ENCODE measurements around the gene HSD11B1.

HSD11B1 gene

DNA sequence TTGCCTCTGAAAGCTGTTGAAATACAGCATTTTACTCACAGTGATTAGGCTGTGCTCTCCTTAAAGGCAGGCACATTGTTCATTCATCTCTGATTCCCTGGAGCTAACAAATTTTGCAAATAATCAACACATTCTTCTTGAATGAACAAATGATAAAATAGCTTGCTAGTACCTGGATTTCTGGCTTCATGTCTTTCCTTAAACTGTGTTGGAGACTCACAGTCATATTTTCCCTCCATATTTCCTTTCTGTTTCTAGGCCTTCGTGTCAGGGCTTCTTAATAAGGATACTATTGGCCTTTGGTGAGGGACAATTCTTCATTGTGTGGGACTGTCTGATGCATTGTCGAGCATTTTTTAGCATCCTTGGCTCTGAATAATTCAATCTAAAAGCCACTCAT is 9.7 kb downstream of the HSD11B1 start:
- Mint-ChIP-seq H3K36me3 (ENCODE audit: low read depth) (no peaks in the 10 kb centered on the region), H3K27ac (no peak overlapping the region), H3K27me3 (ENCODE audit: low read depth) (no peaks in the 10 kb centered on the region), H3K4me1 (no peaks in the 10 kb centered on the region), H3K4me3 (no peak overlapping the region), H3K9me3 (no peaks in the 10 kb centered on the region)
- TF ChIP-seq, protein P1, sequence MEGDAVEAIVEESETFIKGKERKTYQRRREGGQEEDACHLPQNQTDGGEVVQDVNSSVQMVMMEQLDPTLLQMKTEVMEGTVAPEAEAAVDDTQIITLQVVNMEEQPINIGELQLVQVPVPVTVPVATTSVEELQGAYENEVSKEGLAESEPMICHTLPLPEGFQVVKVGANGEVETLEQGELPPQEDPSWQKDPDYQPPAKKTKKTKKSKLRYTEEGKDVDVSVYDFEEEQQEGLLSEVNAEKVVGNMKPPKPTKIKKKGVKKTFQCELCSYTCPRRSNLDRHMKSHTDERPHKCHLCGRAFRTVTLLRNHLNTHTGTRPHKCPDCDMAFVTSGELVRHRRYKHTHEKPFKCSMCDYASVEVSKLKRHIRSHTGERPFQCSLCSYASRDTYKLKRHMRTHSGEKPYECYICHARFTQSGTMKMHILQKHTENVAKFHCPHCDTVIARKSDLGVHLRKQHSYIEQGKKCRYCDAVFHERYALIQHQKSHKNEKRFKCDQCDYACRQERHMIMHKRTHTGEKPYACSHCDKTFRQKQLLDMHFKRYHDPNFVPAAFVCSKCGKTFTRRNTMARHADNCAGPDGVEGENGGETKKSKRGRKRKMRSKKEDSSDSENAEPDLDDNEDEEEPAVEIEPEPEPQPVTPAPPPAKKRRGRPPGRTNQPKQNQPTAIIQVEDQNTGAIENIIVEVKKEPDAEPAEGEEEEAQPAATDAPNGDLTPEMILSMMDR (IDR thresholded peaks at IDR 0.05; ENCODE audit: unreplicated experiment in 3 of 3), result no peak

DNA sequence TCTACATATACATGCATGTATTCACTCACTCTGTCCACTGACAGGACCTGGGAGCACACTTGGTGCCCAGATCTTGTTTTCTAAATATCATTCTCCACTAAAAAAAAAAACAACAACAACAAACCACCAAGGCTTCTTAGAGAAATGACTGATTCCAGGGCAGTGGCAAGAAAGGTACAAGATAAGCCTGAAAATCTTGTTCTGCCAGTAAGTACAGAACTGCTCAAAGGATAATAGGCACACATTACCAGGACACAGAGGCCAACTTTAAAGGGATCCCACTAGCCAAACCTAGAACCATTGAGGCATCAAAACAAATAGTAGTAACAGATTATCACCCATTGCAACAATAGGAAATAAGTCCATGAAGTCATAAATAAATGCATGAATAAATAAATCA is 10.7 kb downstream of the HSD11B1 start:
- no peaks in the 10 kb centered on the region for H3K27me3 Mint-ChIP-seq (ENCODE audit: low read depth)
- no peaks in the 10 kb centered on the region for H3K4me1 Mint-ChIP-seq
- H3K9me3 Mint-ChIP-seq, result no peaks in the 10 kb centered on the region
- no peak overlapping the region for H3K4me3 Mint-ChIP-seq
- TF ChIP-seq, protein P1 (IDR thresholded peaks at IDR 0.05; ENCODE audit: unreplicated experiment in 3 of 3), result no peak
- no peak overlapping the region for H3K27ac Mint-ChIP-seq
- H3K36me3 Mint-ChIP-seq (ENCODE audit: low read depth), result no peaks in the 10 kb centered on the region

DNA sequence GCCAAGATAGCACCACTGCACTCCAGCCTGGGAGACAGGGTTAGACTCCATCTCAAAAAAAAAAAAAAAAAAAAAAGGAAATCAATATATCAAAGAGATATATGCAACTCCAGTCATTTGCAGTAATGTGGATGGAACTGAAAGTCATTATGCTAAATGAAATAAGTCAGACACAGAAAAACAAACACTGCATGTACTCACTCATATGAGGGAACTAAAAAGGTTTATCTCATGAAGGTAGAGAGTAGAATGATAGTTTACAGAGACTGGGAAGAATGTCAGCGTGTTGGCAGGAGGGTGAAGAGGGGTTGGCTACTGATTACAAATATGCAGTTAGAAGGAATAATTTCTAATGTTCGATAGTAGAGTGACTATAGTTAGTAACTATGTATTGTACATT is 13.2 kb downstream of the HSD11B1 start:
- H3K36me3 Mint-ChIP-seq (ENCODE audit: low read depth), result no peaks in the 10 kb centered on the region
- no peaks in the 10 kb centered on the region for H3K9me3 Mint-ChIP-seq
- TF ChIP-seq, protein P1 (IDR thresholded peaks at IDR 0.05; ENCODE audit: unreplicated experiment in 3 of 3), result no peak
- H3K27me3 Mint-ChIP-seq (ENCODE audit: low read depth), result no peaks in the 10 kb centered on the region
- H3K27ac Mint-ChIP-seq, result no peak overlapping the region
- no peaks in the 10 kb centered on the region for H3K4me1 Mint-ChIP-seq
- H3K4me3 Mint-ChIP-seq, result no peak overlapping the region

DNA sequence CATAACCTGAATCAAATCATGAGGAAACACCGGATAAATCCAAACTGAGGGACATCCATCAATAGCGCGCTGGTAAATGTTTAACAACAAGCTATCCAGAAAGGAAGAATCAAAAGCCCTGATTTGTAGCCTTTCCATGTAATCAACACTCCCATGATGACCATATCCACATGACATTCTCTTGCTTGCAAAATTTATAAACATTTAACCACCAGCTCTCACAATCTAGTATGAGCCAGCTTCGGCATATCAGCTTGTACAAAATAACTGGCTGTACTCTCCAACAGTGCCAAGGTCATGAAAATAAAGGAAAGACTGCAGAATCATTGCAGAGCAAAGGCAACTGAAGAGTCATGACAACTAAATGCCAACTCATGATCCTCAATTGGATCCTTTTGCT is 15.7 kb downstream of the HSD11B1 start:
- TF ChIP-seq, protein P1 (IDR thresholded peaks at IDR 0.05; ENCODE audit: unreplicated experiment in 3 of 3), result no peak
- Mint-ChIP-seq H3K27me3 (ENCODE audit: low read depth) (no peaks in the 10 kb centered on the region), H3K9me3 (no peaks in the 10 kb centered on the region), H3K27ac (no peak overlapping the region), H3K4me3 (no peak overlapping the region), H3K4me1 (no peaks in the 10 kb centered on the region), H3K36me3 (ENCODE audit: low read depth) (no peaks in the 10 kb centered on the region)

DNA sequence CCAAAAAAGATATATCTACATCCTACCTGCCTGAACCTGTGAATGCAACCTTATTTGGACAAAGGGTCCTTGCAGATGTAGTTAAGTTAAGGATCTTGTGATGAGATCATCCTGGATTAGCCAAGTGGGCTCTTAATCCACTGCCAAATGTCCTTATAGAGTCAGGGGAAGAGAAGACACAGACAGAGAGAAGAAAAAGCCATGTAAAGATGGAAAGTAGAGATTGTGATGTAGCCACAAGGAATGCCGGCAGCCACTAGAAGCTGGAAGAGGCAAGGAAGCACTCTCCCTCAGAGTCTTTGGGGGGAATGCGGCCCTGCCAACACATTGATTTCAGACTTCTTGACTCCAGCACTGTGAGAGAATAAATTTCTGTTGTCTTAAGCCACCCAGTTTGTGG is 16.2 kb downstream of the HSD11B1 start:
- H3K36me3 Mint-ChIP-seq (ENCODE audit: low read depth), result no peaks in the 10 kb centered on the region
- no peak overlapping the region for H3K4me3 Mint-ChIP-seq
- no peaks in the 10 kb centered on the region for H3K9me3 Mint-ChIP-seq
- H3K4me1 Mint-ChIP-seq, result no peaks in the 10 kb centered on the region
- TF ChIP-seq, protein P1 (IDR thresholded peaks at IDR 0.05; ENCODE audit: unreplicated experiment in 3 of 3), result no peak
- no peaks in the 10 kb centered on the region for H3K27me3 Mint-ChIP-seq (ENCODE audit: low read depth)
- no peak overlapping the region for H3K27ac Mint-ChIP-seq

DNA sequence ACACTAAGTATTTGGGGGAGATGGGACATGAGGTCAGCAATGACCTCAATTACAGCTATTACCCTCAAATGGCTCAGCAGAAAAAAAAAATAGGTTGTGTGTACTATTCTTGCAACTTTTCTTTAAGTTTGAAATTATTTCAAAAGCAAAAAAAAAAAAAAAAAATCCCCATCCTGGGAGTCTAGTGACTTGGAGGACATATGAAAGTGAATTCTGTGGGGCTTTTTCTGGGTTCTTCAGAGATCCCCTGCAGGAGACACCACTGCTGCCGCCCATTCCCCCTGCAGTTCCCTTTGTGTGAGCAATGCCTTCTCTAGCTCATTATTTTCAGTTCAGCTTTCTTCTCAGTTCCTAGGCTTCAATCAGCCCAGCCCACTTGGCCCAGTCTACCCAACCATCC is 16.7 kb downstream of the HSD11B1 start:
- H3K27ac Mint-ChIP-seq, result no peak overlapping the region
- H3K4me3 Mint-ChIP-seq, result no peak overlapping the region
- no peaks in the 10 kb centered on the region for H3K27me3 Mint-ChIP-seq (ENCODE audit: low read depth)
- TF ChIP-seq, protein P1 (IDR thresholded peaks at IDR 0.05; ENCODE audit: unreplicated experiment in 3 of 3), result no peak
- no peaks in the 10 kb centered on the region for H3K4me1 Mint-ChIP-seq
- H3K36me3 Mint-ChIP-seq (ENCODE audit: low read depth), result no peaks in the 10 kb centered on the region
- H3K9me3 Mint-ChIP-seq, result no peaks in the 10 kb centered on the region
